ENCODE results near the gene TM9SF1. TPM values are rescaled to one million over a fixed set of nuclear protein-coding genes. Genes with fewer than 3 reads are reported as not detected.
"Not testable (repeated sequence)": the region's sequence is repeated elsewhere in the genome, so short reads cannot be mapped to it uniquely, and the experiment has no call there.

Gene TM9SF1
- total RNA-seq, 1 donor from 2014 or later, result 20.6 TPM

DNA sequence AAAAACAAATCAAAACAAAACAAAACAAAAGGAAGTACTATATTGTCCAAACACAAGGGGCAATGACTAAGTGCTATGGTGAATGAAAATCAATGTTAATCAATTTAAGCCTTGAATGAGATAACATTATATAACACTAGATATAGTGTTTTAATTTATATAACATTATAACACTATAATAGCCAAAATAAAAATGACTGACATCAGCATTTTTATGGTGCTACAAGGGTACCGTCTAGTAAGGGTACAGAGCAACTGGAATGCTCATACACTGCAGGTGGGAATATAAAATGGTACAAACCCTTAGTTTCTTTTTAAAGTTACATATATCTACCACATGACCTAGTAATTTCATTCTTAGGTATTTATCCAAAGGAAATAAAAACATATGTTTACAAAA is 31.2 kb upstream of the TM9SF1 start:
- no peak for DNase-seq

DNA sequence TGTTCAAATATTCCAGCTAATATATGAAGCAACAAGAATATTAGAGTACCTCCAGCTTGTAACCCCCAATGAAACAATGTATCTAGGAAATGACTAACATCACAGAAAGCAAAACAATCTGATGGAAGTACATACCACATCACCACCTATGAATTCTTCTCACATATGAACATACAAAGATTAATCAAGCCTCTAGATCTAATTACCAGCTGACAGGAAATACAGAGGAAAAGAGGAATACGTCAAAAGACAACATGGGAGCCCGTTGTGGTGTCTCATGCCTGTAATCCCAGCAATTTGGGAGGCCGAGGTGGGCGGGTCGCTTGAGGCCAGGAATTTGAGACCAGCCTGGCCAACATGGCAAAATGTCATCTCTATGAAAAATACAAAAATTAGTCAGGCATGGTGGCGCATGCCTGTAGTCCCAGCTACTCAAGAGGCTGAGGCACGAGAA is 29.4 kb upstream of the TM9SF1 start:
- no peak for DNase-seq

DNA sequence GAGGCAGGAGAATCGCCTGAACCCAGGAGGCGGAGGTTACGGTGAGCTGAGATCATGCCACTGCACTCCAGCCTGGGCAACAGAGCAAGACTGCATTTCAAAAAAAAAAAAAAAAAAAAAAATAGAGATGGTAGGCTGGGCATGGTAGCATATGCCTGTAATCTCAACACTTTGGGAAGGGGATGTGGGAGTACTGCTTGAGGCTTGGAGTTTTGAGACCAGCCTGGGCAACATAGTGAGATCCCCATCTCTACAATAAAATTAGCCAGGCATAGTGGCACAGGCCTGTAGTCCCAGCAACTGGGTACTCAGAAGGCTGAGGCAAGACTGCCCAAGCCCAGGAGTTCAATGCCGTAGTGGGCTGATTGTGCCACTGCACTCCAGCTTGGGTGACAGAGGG is 27.7 kb upstream of the TM9SF1 start:
- not testable (repeated sequence) for DNase-seq

DNA sequence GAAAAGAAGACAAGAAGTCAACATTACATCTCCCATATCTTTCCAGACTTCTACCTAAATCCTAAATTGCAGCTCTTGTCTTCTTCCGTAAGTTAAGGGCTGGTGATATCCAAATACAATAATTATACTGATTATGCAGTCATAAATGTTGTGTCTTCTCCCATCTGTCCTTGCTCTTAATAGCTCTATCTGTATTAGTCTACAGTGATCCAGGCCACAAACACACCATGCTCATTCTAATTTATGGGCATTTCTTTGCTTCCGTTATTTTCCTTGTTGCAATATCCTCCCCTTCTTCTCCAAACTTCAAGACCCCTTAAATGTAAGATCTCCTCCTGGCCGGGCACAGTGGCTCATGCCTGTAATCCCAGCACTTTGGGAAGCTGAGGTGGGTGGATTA is 24.3 kb upstream of the TM9SF1 start:
- DNase-seq, result no peak

DNA sequence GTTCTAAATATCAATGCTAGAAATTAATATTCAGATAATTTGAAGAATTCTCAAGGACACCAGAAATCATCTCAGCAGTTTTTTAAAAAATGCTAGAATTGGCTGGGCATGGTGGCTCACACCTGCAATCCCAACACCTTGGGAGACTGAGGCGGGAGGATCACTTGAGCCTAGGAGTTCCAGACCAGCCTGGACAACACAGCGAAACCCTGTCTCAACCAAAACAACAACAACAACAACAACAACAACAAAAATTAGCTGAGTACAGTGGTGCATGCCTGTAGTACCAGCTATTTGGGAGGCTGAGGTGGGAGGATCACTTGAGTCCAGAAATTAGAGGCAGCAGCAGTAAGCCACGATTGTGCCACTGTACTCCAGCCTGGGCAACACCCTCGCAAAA is 23.8 kb upstream of the TM9SF1 start:
- no peak for DNase-seq

DNA sequence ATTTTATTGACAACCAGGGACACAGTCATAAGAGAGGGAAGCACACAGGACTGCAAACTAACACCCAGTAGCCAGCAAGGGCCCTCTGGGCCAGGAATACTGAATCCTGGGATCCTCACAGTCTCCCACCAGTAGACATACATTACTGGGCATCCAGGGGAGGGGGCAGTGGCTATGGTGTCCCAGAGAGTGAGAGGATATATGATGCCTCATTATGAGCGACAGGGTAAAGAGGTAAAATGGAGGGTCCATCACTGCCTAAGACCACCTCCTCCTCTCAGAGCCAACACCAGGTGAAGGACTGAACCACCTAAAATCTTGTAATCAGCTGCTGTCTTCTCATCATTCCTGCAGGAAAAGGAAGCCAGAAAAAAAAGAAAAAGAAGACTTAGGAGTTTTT is 21.6 kb upstream of the TM9SF1 start:
- DNase-seq, result not testable (repeated sequence)

DNA sequence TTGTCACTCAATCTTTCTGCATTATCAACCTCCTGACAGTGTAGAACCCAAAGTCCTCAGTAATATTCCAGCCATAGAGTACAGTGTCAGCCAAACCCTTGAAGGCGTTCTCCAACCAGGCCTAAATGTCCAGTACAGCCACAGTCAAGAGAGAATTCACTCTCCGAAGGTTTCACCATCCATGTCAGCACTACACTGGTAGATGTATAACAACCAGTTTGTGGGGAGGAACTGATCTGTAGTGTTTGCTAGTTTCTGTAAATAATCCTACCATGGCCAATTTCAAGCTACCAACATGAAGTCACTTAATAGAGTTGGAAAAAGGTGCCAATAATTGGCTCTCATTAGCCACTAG is 21.1 kb upstream of the TM9SF1 start:
- no peak for DNase-seq

DNA sequence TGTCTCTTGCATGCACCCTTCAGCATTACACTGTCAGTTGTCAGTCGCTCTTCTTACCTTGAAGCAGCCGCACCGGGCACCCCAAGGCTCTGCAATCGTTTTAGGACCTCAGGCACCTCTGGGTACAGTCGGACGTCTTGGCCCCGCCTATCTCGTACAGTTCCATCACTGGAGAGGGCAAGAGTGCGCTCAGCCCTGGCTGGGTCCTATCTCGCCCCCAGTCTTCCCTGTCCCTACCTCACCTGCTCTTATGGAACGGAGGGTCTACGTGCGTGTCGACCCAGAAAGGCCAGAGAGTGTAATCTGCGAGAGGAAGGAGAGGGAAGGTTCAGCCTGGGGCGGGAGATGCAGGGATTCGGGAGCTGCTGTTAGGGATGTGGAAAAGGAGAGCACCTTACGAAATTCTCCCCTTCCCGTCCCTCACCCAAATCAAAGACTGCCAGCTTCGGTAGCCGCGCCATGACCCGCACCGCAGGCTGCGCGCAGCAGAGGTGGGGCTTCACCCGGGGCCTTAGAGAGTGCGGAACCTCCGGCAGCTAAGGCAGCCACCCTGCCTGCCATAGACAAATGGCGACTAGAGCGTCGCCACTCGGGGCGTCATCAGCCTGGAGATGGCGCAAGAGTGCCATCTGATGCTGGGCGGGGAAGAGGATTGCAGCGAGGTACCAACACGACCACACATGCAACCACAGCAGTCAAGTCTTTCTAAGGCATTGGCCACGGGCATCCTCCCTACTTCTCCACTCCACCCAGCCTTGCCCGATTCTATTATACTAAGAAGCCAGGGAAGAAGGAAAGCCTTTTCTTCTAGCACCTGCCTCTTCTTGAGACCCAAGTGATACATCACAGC is 20.5 kb upstream of the TM9SF1 start, which contains the start of gene MDP1:
Gene MDP1, minus strand, starts transcription at position 572 of the 850 bp plus-strand sequence. Its CDS starts 111 bp downstream, at position 461.
- peak; percentile 81 for DNase-seq

DNA sequence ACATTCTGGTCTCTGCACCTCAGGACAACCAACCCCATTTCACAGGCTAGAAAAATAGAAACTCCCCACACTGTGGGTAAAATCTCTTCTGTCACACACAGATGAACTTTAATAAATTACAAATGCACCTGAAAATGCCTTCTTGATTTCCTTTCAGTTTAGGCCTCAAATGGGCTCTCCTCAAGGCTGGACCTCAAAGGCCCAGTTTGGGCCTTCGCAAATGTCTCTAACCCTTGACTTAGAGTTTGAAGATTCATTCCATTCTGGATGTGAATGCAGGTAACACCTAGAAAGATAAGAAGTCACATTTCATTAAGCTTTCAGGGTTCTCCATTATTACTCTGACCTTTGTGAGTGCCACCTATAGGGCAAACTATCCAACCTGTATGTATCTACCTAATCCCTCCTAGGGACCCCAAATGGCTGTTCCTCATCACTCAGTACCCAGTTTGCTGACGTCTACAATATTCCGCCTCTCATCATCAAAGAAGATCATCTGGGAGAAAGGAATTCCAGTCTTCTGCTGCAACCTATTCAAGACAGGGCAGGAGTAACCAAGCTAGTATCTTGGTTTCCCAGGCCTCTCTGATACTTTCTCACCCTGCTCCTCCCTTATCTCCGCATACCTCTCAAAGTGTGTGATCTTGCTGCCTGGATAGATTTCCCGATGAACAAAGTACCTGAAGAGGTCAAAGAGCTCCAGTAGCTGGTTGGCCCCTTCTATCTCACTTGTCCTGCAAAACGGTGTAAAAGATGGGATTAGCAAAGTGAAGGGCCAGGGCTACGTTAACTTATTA is 18.8 kb upstream of the TM9SF1 start:
- DNase-seq, result no peak

DNA sequence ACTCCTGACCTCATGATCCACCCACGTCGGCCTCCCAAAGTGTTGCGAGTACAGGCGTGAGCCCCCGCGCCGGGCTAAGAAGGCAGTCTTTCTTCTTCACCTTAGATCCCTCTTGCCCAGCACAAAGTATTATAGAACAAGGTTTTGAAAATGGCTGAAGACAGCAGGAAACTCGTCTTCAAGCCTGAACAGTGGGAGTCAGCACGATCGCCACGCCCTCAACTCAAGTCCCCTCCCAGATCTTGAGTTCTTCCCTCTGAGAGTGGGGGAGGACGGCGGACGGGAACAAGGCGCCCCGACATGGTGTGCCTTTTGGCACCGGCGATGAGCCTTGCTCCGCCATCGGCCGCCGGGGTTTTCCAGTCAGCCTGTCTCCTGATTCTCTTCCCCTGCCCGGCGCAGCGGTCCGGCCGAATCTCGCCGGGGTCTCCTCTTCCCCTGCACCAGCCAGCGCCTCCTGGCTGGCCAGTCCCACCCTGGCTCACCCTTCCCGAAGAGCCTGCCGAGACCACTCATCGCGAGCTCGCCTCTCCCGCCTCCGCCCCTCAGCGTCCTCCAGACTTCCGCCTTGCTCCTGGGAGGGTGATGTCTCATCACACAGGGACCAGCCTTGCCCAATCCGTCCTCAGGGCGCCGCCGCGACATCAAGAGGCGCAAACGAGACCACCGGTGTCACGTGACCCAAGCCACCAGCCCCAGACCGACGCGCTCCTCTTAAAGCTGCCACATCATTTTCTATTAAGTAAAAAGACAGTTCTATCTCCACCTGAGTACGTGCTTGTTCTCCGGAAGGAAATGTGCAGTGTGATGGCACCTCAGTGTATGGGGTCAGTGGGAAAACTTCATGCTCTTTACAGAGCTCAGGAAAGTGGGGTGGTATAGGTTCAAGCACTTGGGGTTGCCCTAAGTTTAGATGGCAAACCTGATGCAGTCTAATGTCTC is 18.0 kb upstream of the TM9SF1 start, which contains the start of gene CHMP4A:
Gene CHMP4A, minus strand, starts transcription at position 565 of the 942 bp plus-strand sequence. Its CDS starts 49 bp downstream, at position 516.
- DNase-seq, result peak; percentile 89

DNA sequence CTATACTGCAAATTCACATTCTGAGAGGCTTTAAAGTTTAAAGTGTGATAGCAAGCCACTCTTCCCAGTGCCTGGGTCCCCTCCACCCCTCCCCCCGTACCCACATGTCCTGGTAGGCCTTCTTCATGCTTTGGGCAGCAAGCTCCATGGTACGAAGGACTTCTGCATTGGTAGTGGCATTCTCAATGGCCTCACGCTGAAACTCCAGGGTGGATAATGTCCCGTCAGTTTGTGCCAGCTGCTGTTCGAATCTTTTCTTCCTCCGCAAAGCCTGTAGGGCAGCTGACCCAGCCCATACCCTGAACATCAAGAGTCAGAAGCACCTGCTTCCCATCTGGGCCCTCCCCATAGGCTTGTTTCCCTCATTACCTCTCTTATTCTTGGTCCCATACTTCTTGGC is 16.1 kb upstream of the TM9SF1 start:
- DNase-seq, result no peak

DNA sequence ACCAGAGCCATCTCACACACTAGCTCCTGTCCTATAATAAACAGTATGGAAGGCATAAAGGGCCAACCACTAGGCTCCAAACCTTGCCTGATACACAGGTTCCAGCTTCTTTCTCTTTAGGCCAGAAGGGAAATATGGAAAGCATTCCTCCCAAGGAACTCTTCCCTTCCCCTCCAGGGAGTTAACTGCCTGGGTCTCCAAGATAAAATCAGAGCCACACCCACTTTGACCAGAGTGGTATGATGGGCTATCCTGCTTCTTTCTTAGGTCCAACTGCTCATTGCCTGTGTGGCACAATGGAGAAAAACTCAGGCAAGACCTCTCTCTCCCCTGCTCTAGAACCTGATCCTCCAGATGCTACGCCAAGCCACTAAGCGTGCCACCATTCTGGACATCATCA is 12.4 kb upstream of the TM9SF1 start:
- no peak for DNase-seq

DNA sequence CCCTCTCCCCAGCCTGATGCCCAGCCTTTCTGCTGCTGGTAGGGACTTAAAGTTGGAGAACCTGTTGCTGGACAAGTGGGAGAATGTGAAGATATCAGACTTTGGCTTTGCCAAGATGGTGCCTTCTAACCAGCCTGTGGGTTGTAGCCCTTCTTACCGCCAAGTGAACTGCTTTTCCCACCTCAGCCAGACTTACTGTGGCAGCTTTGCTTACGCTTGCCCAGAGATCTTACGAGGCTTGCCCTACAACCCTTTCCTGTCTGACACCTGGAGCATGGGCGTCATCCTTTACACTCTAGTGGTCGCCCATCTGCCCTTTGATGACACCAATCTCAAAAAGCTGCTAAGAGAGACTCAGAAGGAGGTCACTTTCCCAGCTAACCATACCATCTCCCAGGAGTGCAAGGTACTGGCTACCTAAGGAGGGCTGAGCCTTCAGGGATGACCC is 11.9 kb upstream of the TM9SF1 start:
- DNase-seq, result no peak

DNA sequence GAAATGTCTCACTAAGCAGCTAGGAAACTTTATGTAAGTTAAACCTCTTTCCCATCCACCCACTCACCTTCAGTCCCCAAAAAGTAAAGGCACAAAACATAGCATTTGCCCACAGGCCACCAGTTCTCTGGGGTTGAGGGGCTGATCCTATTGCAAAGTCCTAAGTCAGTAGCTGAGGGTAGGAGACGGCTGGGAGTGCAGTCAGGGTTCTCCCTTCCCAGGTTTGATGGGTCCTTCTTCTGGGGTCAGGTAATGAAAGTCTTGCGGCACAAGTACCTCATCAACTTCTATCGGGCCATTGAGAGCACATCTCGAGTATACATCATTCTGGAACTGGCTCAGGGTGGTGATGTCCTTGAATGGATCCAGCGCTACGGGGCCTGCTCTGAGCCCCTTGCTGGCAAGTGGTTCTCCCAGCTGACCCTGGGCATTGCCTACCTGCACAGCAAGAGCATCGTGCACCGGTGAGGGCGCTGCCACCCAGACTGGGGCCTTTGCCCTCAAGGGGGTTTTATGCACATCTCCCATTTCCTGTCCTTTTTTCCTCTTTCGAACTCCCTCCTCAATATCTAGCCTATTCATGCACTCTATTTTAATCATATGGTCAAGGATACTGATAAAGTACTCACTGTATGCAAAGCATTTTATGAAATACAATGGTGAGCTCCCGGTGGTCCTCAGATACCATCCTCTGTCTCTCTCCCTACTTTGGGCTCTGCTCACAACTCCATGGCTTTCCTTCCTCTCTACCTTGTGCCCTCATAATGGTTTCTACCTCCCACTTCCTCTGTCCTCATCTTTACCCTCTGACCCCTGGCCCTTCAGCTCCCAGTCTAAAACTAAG is 11.2 kb upstream of the TM9SF1 start:
- no peak for DNase-seq

DNA sequence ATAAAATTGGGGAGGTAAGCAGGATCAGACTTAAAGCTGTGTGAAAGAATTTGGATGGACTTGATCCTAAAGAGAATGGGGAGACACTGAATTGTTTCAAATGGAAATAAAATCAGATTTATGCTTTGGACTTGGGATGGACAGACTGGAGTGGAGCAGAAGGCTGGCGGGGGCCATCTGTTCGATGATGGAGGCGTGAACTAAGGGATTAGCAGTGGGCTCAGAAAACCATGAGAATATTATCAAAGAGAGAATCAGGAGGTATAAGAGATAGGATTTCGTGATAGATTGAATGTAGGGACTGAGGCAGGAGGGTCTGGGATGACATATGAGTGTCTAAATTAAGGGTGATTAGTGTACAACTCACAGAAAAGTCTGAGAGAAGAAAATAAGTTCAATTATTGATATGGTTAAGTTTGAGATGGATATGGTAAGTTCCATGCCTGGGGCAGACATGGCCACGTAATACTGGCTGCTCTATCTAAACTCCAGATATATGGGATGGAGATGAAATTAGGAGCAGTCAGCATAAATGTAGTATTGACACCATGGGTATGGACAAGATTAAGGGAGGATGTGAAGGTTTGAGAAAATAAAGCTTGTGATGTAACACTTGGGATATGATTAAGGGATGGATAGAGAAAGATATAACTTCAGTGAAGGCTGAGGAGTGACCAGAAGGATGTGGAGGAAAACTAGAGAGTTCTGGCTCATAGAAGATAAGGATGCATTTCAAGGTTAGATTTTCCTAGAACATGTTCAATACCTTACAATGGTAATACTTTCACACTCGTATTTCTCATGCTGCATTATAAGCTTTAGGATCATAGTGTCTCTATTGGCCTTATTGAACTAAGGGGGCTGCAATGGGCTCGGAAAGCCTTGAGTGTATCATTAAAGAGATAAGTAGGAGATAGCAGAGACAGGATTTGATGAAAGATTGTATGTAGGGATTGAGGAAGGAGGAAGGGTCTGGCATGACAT is 9.2 kb upstream of the TM9SF1 start:
- DNase-seq, result no peak

DNA sequence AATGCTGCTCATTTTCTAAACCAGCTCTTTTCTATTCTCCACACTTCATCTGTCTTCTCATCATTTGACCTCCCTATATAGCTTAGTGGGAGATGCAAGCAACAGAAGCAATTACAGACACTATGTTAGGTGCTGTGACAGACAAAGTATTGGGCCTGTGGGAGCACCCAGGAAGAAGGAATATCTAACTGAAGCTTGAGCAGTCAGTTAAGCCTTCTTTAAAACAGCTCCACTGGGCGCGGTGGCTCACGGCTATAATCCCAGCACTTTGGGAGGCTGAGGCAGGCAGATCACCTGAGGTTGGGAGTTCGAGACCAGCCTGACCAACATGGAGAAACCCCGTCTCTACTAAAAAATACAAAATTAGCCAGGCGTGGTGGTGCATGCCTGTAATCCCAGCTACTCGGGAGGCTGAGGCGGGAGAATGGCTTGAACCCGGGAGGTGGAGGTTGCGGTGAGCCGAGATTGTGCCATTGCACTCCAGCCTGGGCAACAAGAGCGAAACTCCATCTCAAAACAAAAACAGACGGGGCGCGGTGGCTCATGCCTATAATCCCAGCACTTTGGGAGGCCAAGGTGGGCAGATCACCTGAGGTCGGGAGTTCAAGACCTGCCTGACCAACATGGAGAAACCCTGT is 8.1 kb upstream of the TM9SF1 start:
- not testable (repeated sequence) for DNase-seq

DNA sequence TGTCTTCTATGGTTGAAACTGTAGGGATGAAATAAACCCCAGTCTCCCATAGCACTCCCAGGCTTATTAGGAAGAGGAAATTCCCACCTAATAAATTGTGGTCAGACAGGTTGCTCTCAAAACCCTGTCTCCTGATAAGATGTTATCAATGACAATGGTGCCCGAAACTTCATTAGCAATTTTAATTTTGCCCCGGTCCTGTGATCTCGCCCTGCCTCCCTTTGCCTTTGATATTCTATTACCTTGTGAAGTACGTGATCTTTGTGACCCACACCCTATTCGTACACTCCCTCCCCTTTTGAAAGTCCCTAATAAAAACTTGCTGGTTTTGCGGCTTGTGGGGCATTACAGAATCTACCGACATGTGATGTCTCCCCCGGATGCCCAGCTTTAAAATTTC is 7.3 kb upstream of the TM9SF1 start:
- not testable (repeated sequence) for DNase-seq

DNA sequence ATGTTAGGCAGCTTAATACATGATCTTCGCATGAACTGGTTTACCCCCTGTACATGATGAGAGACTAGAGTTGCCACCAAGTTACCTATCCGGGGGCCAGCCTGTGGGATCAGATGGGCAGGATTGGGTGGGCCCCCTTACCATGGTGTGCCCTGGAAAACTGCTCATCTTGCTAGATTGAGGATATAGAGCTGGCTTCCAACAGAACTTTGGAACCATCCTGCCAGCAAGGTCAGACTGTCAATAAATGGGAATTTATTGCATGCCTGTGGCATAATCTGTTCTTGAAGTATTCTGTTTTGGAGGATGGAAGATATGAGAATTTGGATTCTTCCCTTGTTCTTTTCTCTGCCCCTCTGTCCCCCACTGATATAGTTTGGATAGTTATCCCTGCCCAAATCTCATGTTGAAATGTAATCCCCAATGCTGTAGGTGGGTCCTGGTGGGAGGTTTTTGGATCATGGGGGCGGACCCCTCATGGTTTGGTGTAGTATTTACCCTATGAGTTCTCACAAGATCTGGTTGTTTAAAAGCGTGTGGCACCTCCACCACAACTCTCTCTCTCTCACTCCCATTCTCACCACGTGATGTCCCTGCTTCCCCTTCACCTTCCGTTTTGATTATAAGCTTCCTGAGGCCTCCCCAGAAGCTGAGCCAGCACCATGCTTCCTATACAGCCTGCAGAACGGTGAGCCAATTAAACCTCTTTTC is 3.7 kb upstream of the TM9SF1 start:
- no peak for DNase-seq

DNA sequence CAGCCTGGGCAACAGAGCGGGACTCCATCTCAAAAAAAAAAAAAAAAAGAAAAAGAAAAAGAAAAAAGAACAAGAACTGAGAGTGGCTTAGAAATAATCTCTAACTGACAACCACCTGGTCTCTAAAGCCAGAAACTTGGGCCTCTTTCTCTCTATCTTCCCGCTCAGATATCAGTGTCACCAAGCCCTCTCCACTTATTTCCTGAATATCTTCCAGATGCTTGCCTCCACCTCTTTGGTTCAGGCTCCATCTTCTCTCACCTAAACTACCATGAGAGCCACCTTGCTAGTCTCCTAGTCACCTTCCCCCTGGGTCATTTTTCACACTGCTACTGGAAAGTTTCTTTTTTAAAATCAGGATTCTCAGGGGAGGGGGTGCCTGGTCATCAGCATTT is 1.8 kb upstream of the TM9SF1 start:
- no peak for DNase-seq

Data from occipital lobe (tissue), 2 donors.